Naive thymus-derived CD8-positive, alpha-beta T cell (primary cell): ENCODE results near the gene VEZT. TPM values are rescaled to one million over a fixed set of nuclear protein-coding genes. Genes with fewer than 3 reads are reported as not detected.

Experiments used
- ATAC-seq, 2 donors: fragments of 150-1000 bp; cut with Tn5 transposase in 1 of 2; sonication (Bioruptor Pico), chemical (Tn5 transposase) in 1 of 2; 1 replicate in 1 of 2; 2 replicates in 1 of 2; pipeline ENCODE4 v1.10.0; 2021; ENCODE audit warnings: mild to moderate bottlenecking in 2 of 2, moderate library complexity in 2 of 2
- POLR2A ChIA-PET: fragments of 350-600 bp; sonication (Branson Sonifier 250); formaldehyde crosslinking; loops from one replicate; lab custom pipeline; 2021; ENCODE audit warnings: antibody characterized with exemption; lab: Charles Lee
- DNase-seq, 10 donors: peaks; one replicate each; pipeline versions ENCODE4 v3.0.0 to v3.0.0-alpha.2; 2020 to 2022
- H3K27ac Mint-ChIP-seq, 10 donors: one replicate each; pipeline ENCODE4 v1.8.0; 2020 to 2022; ENCODE audit warnings: mild to moderate bottlenecking in 10 of 10, mixed read lengths in 10 of 10, moderate library complexity in 4 of 10, inconsistent platforms in 1 of 10
- H3K27me3 Mint-ChIP-seq, 5 donors: one replicate each; pipeline ENCODE4 v1.8.0; 2021 to 2022; ENCODE audit warnings: mixed read lengths in 5 of 5
- H3K36me3 Mint-ChIP-seq, 3 donors: one replicate each; pipeline ENCODE4 v1.8.0; 2020 to 2022; ENCODE audit warnings: mixed read lengths in 3 of 3, mild to moderate bottlenecking in 2 of 3, inconsistent platforms in 1 of 3
- H3K4me1 Mint-ChIP-seq, 4 donors: one replicate each; pipeline ENCODE4 v1.8.0; 2021 to 2022; ENCODE audit warnings: mixed read lengths in 4 of 4
- H3K4me3 Mint-ChIP-seq, 10 donors: one replicate each; pipeline ENCODE4 v1.8.0; 2020 to 2022; ENCODE audit warnings: mild to moderate bottlenecking in 10 of 10, mixed read lengths in 10 of 10, moderate library complexity in 6 of 10, inconsistent platforms in 1 of 10
- H3K9me3 Mint-ChIP-seq, 9 donors: one replicate each; pipeline ENCODE4 v1.8.0; 2020 to 2022; ENCODE audit warnings: mixed read lengths in 9 of 9, mild to moderate bottlenecking in 3 of 9, inconsistent platforms in 1 of 9, moderate library complexity in 1 of 9
- polyA plus RNA-seq, 3 donors: library from polyadenylated mRNA; unstranded; fragments of 300-500 nt; fragmentation: Illumina TruSeq; gene quantifications; one replicate each; pipeline ENCODE4 v1.2.3, GENCODE V29; 2021
- total RNA-seq, 8 experiments: library from RNA in 2 of 8; stranded (reverse) in 2 of 8; gene quantifications; one replicate each; pipeline ENCODE4 v1.2.3 and lab custom pipeline; 2021 to 2026

The VEZT gene
- total and polyA plus RNA-seq, 5 experiments from 2014 or later, result 17.4 to 44.8 (median 22.7) TPM

GRCh38 chr12:95216711-95217376 lies 763 bp upstream of the VEZT start:
- POLR2A ChIA-PET, result interaction anchor here (0.6 to 2.7 kb wide), 8 partner anchors 8 to 679 kb away, joined by 3 to 30 read pairs (median 4); partner anchors contain the start of gene METAP2
- Mint-ChIP-seq H3K27ac (peak overlapping the region; percentile 44 to 98 (median 94)), H3K4me1 (peaks cover 14 to 38% (median 25%) of the 10 kb centered on the region in 4 donors), H3K4me3 (peak overlapping the region; percentile 84 to 100 (median 97)), H3K27me3 (peaks cover 0 to 8% (median 4%) of the 10 kb centered on the region in 5 donors), H3K36me3 (peaks cover 0 to 4% (median 0%) of the 10 kb centered on the region in 3 donors), H3K9me3 (no peaks in the 10 kb centered on the region)
- peak in 1 of 10 donors; percentile 2 for DNase-seq
- ATAC-seq, result peak; percentile 24 to 39

- Mint-ChIP-seq H3K36me3 (peaks cover 0 to 4% (median 0%) of the 10 kb centered on the region in 3 donors), H3K27ac (peak overlapping the region; percentile 93 to 100 (median 98)), H3K27me3 (peaks cover 0 to 8% (median 4%) of the 10 kb centered on the region in 5 donors), H3K9me3 (no peaks in the 10 kb centered on the region), H3K4me3 (peak overlapping the region; percentile 84 to 100 (median 98)), H3K4me1 (peaks cover 14 to 42% (median 28%) of the 10 kb centered on the region in 4 donors)
- ATAC-seq, result peak; percentile 3 to 5
- POLR2A ChIA-PET, result interaction anchor here (0.6 to 2.7 kb wide), 3 partner anchors 255 to 330 kb away, joined by 6 to 30 read pairs (median 7); partner anchors contain the start of gene METAP2
- peak; percentile 6 to 66 (median 43) for DNase-seq
These were observed 835 bp downstream of the VEZT start for GRCh38 chr12:95218150-95219133.

- peaks cover 0 to 5% (median 2%) of the 10 kb centered on the region in 5 donors for H3K27me3 Mint-ChIP-seq
- H3K4me3 Mint-ChIP-seq, result peak overlapping the region in 3 of 10 donors; percentile 27 to 30 (median 27)
- ATAC-seq (no peak), DNase-seq (no peak)
- peaks cover 4 to 11% (median 7%) of the 10 kb centered on the region in 3 donors for H3K36me3 Mint-ChIP-seq
- H3K9me3 Mint-ChIP-seq, result no peaks in the 10 kb centered on the region
- peaks cover 21 to 54% (median 40%) of the 10 kb centered on the region in 4 donors for H3K4me1 Mint-ChIP-seq
- POLR2A ChIA-PET, result no interaction called here
- peak overlapping the region in 1 of 10 donors; percentile 51 for H3K27ac Mint-ChIP-seq
These were observed 2.6 kb downstream of the VEZT start for GRCh38 chr12:95220190-95220589.

- Mint-ChIP-seq H3K27me3 (peaks cover 0 to 2% (median 0%) of the 10 kb centered on the region in 5 donors), H3K36me3 (peaks cover 4 to 12% (median 7%) of the 10 kb centered on the region in 3 donors), H3K9me3 (no peaks in the 10 kb centered on the region), H3K27ac (peak overlapping the region in 1 of 10 donors; percentile 51), H3K4me1 (peaks cover 19 to 58% (median 41%) of the 10 kb centered on the region in 4 donors), H3K4me3 (peak overlapping the region in 4 of 10 donors; percentile 27 to 56 (median 28))
- POLR2A ChIA-PET, result no interaction called here
- no peak for DNase-seq
- ATAC-seq, result no peak
These were observed 3.1 kb downstream of the VEZT start for GRCh38 chr12:95220726-95221125.

- Mint-ChIP-seq H3K36me3 (peaks cover 3 to 21% (median 4%) of the 10 kb centered on the region in 3 donors), H3K27me3 (no peaks in the 10 kb centered on the region), H3K9me3 (no peaks in the 10 kb centered on the region), H3K27ac (peak overlapping the region in 1 of 10 donors; percentile 37), H3K4me1 (peaks cover 16 to 58% (median 34%) of the 10 kb centered on the region in 4 donors), H3K4me3 (no peak overlapping the region)
- DNase-seq (no peak), ATAC-seq (no peak)
- POLR2A ChIA-PET, result interaction anchor here (1.8 kb wide), 1 partner anchor 250 kb away, joined by 5 read pairs; the partner anchor contains the start of gene METAP2
These were observed 6.9 kb downstream of the VEZT start for GRCh38 chr12:95224202-95225170.

GRCh38 chr12:95225645-95226212 lies 8.1 kb downstream of the VEZT start:
- H3K4me3 Mint-ChIP-seq, result no peak overlapping the region
- no peaks in the 10 kb centered on the region for H3K27me3 Mint-ChIP-seq
- no peak for DNase-seq
- ATAC-seq, result no peak
- peaks cover 3 to 21% (median 4%) of the 10 kb centered on the region in 3 donors for H3K36me3 Mint-ChIP-seq
- POLR2A ChIA-PET, result no interaction called here
- H3K4me1 Mint-ChIP-seq, result peaks cover 14 to 53% (median 35%) of the 10 kb centered on the region in 4 donors
- H3K27ac Mint-ChIP-seq, result peak overlapping the region in 3 of 10 donors; percentile 37 to 60 (median 38)
- no peaks in the 10 kb centered on the region for H3K9me3 Mint-ChIP-seq

- DNase-seq (no peak), ATAC-seq (no peak)
- Mint-ChIP-seq H3K9me3 (no peaks in the 10 kb centered on the region), H3K27ac (peak overlapping the region in 1 of 10 donors; percentile 13), H3K27me3 (no peaks in the 10 kb centered on the region), H3K36me3 (peaks cover 3 to 23% (median 7%) of the 10 kb centered on the region in 3 donors), H3K4me3 (no peak overlapping the region), H3K4me1 (peaks cover 12 to 45% (median 39%) of the 10 kb centered on the region in 4 donors)
- POLR2A ChIA-PET, result no interaction called here
These were observed 10.3 kb downstream of the VEZT start for GRCh38 chr12:95227818-95228356.

- no peak for ATAC-seq
- Mint-ChIP-seq H3K36me3 (peaks cover 3 to 25% (median 9%) of the 10 kb centered on the region in 3 donors), H3K27me3 (no peaks in the 10 kb centered on the region), H3K9me3 (no peaks in the 10 kb centered on the region), H3K4me1 (peaks cover 12 to 45% (median 40%) of the 10 kb centered on the region in 4 donors), H3K4me3 (no peak overlapping the region), H3K27ac (no peak overlapping the region)
- POLR2A ChIA-PET, result no interaction called here
- DNase-seq, result no peak
These were observed 11.0 kb downstream of the VEZT start for GRCh38 chr12:95228617-95229016.

- no peaks in the 10 kb centered on the region for H3K27me3 Mint-ChIP-seq
- H3K4me3 Mint-ChIP-seq, result no peak overlapping the region
- ATAC-seq, result no peak
- no peak for DNase-seq
- H3K9me3 Mint-ChIP-seq, result no peaks in the 10 kb centered on the region
- peaks cover 9 to 36% (median 33%) of the 10 kb centered on the region in 4 donors for H3K4me1 Mint-ChIP-seq
- POLR2A ChIA-PET, result interaction anchor here (0.7 kb wide), 1 partner anchor 14 kb away, joined by 5 read pairs; no protein-coding TSS in a partner anchor
- H3K27ac Mint-ChIP-seq, result no peak overlapping the region
- H3K36me3 Mint-ChIP-seq, result peaks cover 3 to 23% (median 10%) of the 10 kb centered on the region in 3 donors
These were observed 12.0 kb downstream of the VEZT start for GRCh38 chr12:95229636-95230035.

- H3K27me3 Mint-ChIP-seq, result no peaks in the 10 kb centered on the region
These were observed 12.7 kb downstream of the VEZT start for GRCh38 chr12:95230313-95230712.

GRCh38 chr12:95231190-95231589 lies 13.6 kb downstream of the VEZT start:
- no peaks in the 10 kb centered on the region for H3K9me3 Mint-ChIP-seq
- ATAC-seq, result no peak
- peaks cover 0 to 17% (median 7%) of the 10 kb centered on the region in 3 donors for H3K36me3 Mint-ChIP-seq
- no peaks in the 10 kb centered on the region for H3K27me3 Mint-ChIP-seq
- H3K4me3 Mint-ChIP-seq, result no peak overlapping the region
- peaks cover 6 to 27% (median 26%) of the 10 kb centered on the region in 4 donors for H3K4me1 Mint-ChIP-seq
- no peak for DNase-seq
- POLR2A ChIA-PET, result no interaction called here
- no peak overlapping the region for H3K27ac Mint-ChIP-seq

More at GRCh38 chr12:95230313-95230712, 12.7 kb downstream of the VEZT start:
- ATAC-seq (no peak), DNase-seq (no peak)
- H3K27ac Mint-ChIP-seq, result no peak overlapping the region
- POLR2A ChIA-PET, result no interaction called here
- peaks cover 6 to 32% (median 30%) of the 10 kb centered on the region in 4 donors for H3K4me1 Mint-ChIP-seq
- H3K36me3 Mint-ChIP-seq, result peaks cover 0 to 19% (median 6%) of the 10 kb centered on the region in 3 donors
- no peak overlapping the region for H3K4me3 Mint-ChIP-seq
- H3K9me3 Mint-ChIP-seq, result no peaks in the 10 kb centered on the region
